GM12892 (cell line): ENCODE measurements around the gene GPER1.

ENCODE experiments used
- POLR2A ChIP-seq: IDR thresholded peaks from 2 replicates; pipeline ENCODE4 v1.6.1; 2011; ENCODE audit warnings: low read depth, low read length, control low read depth
- POLR2AphosphoS5 ChIP-seq: IDR thresholded peaks from 2 replicates; pipeline ENCODE4 v1.6.1; 2011; ENCODE audit warnings: low read depth, low read length, control low read depth
- TAF1 ChIP-seq: IDR thresholded peaks from 2 replicates; pipeline ENCODE4 v1.6.1; 2011; ENCODE audit warnings: low read depth, mild to moderate bottlenecking, control low read depth, low read length, borderline replicate concordance

GRCh38 chr7:1071731-1072254 is 16.1 kb upstream of the GPER1 start:
- TF ChIP-seq POLR2A (no peak), POLR2AphosphoS5 (no peak), TAF1 (no peak)
